ENCODE measurements around the gene OSM.
A peak's percentile ranks its signal among the peaks of the same experiment; 100 is the strongest.

OSM gene

DNA sequence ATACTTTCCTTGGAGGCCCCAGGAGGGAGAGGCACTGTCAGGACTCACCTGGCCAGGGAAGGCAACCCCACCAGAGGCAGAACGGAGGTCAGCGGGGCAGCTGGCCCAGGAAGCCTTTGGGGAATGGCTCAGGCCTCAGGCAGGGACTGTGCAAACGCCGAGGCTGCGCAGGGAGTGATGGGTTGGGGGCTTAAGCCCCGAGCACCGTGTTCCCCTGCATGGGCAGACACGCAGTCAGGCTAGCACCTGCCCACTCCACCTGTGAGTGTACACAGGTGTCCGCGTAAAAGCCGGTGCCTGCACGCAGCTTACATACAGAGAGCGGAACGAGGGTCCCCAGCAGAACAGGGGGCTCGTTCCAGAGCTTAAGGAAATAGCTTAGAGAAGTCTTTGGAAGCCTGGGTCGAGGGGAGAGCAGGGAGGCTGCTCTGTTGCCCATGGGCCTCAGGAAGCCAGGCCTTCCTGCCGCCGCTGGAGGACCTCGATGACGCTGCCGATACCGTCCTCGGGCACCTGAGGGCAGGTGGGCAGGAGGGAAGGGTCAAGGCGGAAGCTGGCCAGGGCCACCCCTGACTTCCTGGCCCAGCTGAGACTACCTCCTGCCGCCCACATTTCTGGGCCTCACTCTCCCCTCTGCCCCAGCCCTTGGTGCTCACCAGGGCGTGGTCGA, 18.7 kb upstream of the OSM start:
- DNase-seq (ENCODE audit: low read depth in 2 of 2), result no peak

DNA sequence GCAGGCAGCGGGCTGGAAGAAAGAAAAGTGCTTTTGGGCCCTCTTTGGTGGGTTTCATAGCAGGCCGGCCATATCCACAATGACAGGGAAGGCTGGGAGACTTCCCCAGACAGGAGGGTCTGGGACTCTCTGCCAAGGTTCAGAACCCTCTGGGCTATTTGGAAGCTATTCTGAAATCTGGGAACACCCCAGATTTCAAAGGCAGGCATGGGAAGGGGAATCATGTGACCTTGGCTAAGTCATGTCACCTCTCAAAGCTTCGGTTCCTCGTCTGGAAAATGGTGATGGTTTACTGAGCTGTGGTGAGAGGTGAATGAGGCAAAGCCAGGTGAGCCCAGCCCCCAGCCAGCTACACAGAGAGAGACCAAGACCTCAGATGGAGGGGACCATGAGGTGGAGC, 18.0 kb upstream of the OSM start:
- DNase-seq (ENCODE audit: low read depth in 2 of 2), result no peak

DNA sequence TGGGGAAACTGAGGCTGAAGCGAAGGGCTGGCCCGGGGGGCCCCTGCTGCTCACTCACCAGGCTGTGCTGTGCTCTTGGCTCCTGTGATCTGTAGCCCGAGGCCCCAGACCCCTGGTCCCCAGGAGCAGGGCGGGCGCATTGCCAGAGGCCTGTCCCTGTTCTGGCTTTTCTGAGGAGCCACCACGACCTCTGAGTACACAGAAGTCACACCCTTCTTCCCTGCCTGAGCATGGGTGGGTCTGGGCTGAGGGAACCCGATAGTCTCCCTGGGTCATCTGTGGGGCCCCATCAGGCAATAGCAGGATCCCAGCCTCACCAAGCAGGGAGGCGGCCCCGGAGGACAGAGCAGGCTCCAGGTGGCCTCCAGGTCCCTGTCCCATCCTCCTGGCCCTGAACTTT, 17.5 kb upstream of the OSM start:
- no peak for DNase-seq (ENCODE audit: low read depth in 2 of 2)

DNA sequence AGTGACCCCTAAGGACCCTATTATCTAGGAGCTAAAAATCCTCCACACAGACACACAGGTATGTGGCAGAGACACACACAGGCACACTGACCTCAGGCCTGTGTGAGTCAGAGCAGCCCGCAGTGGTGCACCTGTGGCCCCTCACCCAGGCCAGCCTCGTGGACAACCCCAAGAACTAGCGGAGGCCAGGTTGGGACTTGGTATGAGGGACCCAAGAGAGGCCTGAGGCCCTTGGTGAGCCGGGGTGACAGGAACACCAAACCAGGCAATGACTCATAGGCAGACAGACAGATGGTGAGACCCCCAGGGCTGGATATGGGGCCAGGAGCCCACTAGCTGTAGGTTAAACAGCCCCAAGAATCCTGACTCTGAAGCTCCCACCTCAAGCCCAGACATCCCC, 16.7 kb upstream of the OSM start:
- no peak for DNase-seq (ENCODE audit: low read depth in 2 of 2)

- DNase-seq (ENCODE audit: low read depth in 2 of 2), result no peak
Observed at GRCh38 chr22:30282616-30283046, 16.0 kb upstream of the OSM start.

DNA sequence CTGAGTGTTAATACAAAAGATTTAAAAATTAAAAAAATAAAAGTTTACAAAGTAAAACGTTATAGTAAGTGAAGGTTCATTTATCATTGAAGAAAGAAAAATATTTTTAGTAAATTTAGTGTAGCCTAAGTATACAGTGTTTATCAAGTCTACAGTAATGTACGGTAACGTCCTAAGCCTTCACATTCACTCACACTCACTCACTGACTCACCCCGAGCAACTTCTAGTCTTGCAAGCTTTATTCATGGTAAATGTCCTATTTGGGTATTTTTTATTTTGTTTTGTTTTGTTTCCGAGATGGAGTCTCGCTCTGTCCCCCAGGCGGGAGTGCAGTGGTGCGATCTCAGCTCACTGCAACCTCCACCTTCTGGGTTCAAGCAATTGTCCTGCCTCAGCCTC, 13.9 kb upstream of the OSM start:
- no peak for DNase-seq (ENCODE audit: low read depth in 2 of 2)

- no peak for DNase-seq (ENCODE audit: low read depth in 2 of 2)
Observed at GRCh38 chr22:30279932-30280331, 13.3 kb upstream of the OSM start.

- no peak for DNase-seq (ENCODE audit: low read depth in 2 of 2)
Observed at GRCh38 chr22:30279046-30279788, 12.6 kb upstream of the OSM start.

DNA sequence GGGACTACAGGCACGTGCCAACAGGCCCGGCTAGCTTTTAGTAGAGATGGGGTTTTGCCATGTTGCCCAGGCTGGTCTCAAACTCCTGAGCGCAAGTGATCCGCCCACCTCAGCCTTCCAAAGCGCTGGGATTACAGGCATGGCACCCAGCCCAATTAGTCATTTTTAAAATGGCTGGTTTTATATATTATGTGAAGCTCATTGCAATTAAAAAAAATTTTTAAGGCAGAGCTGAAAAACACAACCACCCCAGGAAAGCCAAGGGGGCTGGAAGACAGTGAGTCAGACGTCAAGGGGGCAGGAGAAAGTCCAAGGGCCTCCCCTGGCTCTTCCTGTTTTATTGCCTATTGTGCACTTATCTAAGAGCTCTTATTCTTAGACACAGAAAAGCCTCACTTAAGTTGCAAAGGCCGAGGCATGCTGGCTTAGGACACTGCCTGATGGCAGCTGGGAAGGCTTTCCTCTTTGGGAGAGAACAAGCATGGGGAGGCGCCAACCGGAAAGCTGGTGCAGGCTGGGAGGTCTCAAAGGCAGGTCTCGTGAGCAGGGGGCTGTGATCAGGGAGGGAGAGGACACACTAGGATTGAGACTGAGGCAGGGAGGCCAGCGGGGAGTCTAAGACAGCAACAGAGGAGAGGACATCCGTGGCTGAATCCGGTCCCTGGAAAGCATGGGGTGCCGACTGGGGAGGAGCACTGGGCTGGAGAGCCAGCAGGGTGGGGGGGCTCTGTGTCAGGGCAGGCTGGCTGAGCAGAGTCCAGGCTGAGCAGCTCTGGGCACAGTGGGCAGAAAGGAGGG, 11.1 kb upstream of the OSM start:
- DNase-seq (ENCODE audit: low read depth in 2 of 2), result no peak

- DNase-seq (ENCODE audit: low read depth in 2 of 2), result no peak
Observed at GRCh38 chr22:30276039-30276438, 9.4 kb upstream of the OSM start.

DNA sequence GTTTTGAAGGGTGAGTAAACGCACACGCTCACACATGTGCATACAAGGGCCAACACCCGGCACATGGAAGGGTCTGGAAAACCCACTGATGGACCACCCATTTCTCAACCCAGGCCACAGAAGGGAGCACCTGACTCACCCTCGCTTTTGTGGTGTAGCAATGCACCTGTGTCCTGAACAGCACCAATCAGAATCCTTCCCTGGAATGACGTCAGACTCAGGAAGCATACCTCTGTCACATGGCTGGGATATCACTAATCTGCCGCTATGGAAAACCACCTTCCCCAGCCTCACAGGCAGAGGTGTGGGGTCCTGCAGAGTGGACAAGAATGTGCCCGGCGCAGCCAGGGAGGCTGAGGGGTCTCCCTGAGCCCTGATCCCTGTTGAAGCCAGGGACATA, 9.0 kb upstream of the OSM start:
- DNase-seq (ENCODE audit: low read depth in 2 of 2), result no peak

- DNase-seq (ENCODE audit: low read depth in 2 of 2), result no peak
Observed at GRCh38 chr22:30274437-30274812, 7.8 kb upstream of the OSM start.

DNA sequence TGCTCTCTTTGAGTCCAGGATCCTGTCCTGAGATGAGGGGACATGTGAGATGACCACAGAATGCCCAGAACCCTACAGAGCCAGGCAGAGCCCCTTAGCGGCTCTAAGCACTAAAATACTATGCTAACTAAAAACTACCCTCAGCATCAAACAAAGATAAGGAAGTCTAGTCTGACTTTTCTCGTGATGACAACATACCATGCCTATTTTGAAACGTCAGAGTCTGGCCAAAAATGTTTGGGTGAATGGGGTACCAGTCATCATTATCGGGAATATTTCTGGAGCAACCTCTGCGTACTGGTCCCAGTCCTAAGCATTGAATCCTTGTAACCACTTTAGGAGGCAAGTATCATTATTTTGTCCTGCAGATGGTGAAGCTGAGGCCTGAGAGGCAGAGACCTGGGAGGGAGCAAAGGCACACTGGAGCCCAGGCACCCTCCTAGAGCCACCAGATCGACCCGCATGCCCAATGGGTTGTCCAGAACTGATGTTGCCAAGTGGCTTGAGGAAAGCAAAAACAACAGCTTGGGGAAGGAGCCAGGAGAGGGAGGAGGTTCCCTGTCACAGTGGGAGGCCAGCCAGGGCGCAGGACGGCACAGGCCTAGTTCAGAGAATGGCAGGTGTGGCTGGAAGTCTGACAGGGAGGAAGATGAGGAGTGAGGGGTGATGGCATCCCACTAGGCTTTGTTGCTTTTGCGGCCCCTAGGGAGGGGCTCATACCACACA, 7.2 kb upstream of the OSM start:
- DNase-seq (ENCODE audit: low read depth in 2 of 2), result no peak

DNA sequence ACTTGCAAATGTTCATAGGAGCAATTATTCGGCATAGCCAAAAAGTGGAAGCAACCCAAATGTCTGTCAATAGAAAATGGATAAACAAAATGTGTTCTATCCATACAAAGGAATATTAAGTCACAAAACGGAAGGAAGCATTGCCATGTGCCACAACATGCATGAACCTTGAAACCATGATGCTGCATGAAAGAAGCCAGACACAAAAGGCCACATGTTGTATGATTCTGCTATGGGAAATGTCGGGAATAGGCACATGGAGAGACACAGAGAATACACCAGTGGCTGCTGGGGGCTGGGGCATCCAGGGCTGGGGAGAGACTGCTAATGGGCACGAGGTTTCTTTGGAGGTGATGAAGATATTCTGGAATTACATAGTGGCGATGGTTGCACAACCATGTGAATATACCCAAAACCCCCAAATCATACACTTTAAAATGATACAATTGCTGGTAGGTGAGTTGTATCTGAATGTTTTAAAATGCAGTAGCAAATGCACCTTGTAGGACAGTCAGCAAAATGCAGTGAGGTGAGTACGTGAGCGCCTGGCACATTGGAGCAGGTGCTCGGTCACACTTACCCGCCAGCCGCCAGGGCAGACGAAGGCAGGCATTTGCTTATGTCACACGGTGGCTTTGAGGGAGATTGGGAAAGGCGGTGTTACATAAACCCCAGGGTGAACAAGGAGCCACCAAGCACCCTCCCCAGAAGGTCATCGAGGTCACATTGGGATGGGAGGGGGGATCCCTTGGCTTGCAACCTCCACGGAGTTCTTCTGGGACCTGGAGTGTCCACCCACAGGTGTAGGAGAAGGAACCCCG, 6.3 kb upstream of the OSM start:
- DNase-seq (ENCODE audit: low read depth in 2 of 2), result no peak

GRCh38 chr22:30270832-30271231, 4.2 kb upstream of the OSM start:
- no peak for DNase-seq (ENCODE audit: low read depth in 2 of 2)

GRCh38 chr22:30268331-30268730, 1.7 kb upstream of the OSM start:
- no peak for DNase-seq (ENCODE audit: low read depth in 2 of 2)

DNA sequence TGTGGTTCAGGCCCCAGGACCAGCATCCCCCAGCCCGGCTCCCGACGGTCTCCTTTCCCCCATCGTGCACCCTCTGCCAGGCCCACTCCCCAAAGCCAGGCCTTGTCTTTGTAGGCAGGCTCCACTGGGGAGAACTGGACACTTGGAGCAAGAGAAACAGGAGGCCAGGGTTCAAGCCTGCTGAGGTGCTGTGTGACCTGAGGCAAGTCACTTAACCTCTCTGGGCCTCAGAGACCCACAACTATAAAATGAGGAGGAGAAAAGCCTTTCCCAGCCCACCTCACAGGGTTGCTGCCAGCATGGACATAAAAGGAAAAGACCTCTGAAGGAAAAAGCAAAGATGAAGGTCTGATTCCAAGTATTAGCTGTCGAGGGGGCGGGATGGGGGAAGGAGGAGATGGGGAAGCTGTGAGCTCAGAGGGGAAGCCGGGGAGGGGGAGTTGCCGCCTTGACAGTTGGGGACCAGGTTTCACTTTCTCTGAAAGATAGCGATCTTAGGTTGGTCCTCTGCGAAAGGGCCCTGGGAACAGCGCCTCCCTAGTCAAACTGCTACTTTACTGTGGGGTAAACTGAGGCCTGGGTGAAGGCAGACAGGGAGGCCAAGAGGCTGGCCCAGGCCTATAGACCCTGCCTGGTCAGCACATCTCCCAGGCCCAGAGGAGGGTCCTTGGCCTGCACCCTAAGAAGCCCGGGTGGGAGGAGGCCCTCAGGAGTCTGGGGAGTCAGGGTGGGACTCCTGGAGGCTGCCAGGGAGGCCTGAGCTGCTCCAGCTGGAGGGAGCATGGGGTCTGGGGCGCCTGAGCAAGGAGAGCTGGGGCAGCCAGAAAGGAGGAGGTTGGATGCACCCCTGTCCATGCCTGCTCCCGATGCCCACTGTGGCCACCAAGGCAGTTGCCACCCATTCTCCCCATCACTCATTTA, 991 bp upstream of the OSM start:
- DNase-seq (ENCODE audit: low read depth in 2 of 2), result no peak

- peak; percentile 69 to 80 for DNase-seq (ENCODE audit: low read depth in 2 of 2)
Observed at GRCh38 chr22:30265823-30266444, 717 bp downstream of the OSM start.

- DNase-seq (ENCODE audit: low read depth in 2 of 2), result no peak
Observed at GRCh38 chr22:30265131-30265720, 1.4 kb downstream of the OSM start.

Data from activated CD8-positive, alpha-beta memory T cell treated with anti-CD3 and anti-CD28 coated beads for 4 hours (primary cell).